ENCODE data around the gene EPN2. TPM values are rescaled to one million over a fixed set of nuclear protein-coding genes. Genes with fewer than 3 reads are reported as not detected.

Gene EPN2
- total RNA-seq, 2 experiments from 2014 or later: 9.0 to 12.0 TPM

GRCh38 chr17:19290066-19290705, 53.0 kb downstream of the EPN2 start:
- DNase-seq: no peak
- Mint-ChIP-seq H3K27ac (no peak overlapping the region), H3K4me1 (ENCODE audit: low read depth) (peaks cover 3% of the 10 kb centered on the region), H3K9me3 (no peaks in the 10 kb centered on the region), H3K4me3 (no peak overlapping the region), H3K36me3 (no peaks in the 10 kb centered on the region), H3K27me3 (peaks cover 8% of the 10 kb centered on the region)
- POLR2A ChIA-PET: no interaction called here
- intact Hi-C loops (cut with micrococcal nuclease): no loop called here
- CTCF ChIA-PET: no interaction called here

GRCh38 chr17:19291646-19292376, 54.6 kb downstream of the EPN2 start:
- ChIA-PET CTCF (no interaction called here), POLR2A (interaction anchor here (0.8 to 1.5 kb wide), 2 partner anchors 9 to 14 kb away, joined by 3 to 5 read pairs; no protein-coding TSS in a partner anchor)
- no peak overlapping the region for H3K4me3 Mint-ChIP-seq
- no peaks in the 10 kb centered on the region for H3K9me3 Mint-ChIP-seq
- no peaks in the 10 kb centered on the region for H3K36me3 Mint-ChIP-seq
- DNase-seq: no peak
- no peaks in the 10 kb centered on the region for H3K4me1 Mint-ChIP-seq (ENCODE audit: low read depth)
- intact Hi-C loops (cut with micrococcal nuclease): no loop called here
- peaks cover 4% of the 10 kb centered on the region for H3K27me3 Mint-ChIP-seq
- no peak overlapping the region for H3K27ac Mint-ChIP-seq

GRCh38 chr17:19292377-19292711, 55.2 kb downstream of the EPN2 start:
- DNase-seq: no peak
- Mint-ChIP-seq H3K27me3 (peaks cover 4% of the 10 kb centered on the region), H3K4me1 (ENCODE audit: low read depth) (no peaks in the 10 kb centered on the region), H3K36me3 (no peaks in the 10 kb centered on the region), H3K9me3 (no peaks in the 10 kb centered on the region), H3K4me3 (no peak overlapping the region), H3K27ac (no peak overlapping the region)
- ChIA-PET CTCF (no interaction called here), POLR2A (interaction anchor here (1.5 kb wide), 1 partner anchor 9 kb away, joined by 5 read pairs; no protein-coding TSS in a partner anchor)
- intact Hi-C loops (cut with micrococcal nuclease): no loop called here

- no peaks in the 10 kb centered on the region for H3K36me3 Mint-ChIP-seq
- H3K27ac Mint-ChIP-seq: no peak overlapping the region
- DNase-seq: no peak
- H3K4me1 Mint-ChIP-seq (ENCODE audit: low read depth): no peaks in the 10 kb centered on the region
- intact Hi-C loops (cut with micrococcal nuclease): no loop called here
- H3K4me3 Mint-ChIP-seq: no peak overlapping the region
- ChIA-PET POLR2A (no interaction called here), CTCF (no interaction called here)
- H3K27me3 Mint-ChIP-seq: peaks cover 1% of the 10 kb centered on the region
- no peaks in the 10 kb centered on the region for H3K9me3 Mint-ChIP-seq
Measured at GRCh38 chr17:19294443-19294842, 57.3 kb downstream of the EPN2 start.

- no peaks in the 10 kb centered on the region for H3K9me3 Mint-ChIP-seq
- ChIA-PET CTCF (interaction anchor here (1.0 kb wide), 1 partner anchor 151 kb away, joined by 3 read pairs; no protein-coding TSS in a partner anchor), POLR2A (no interaction called here)
- H3K36me3 Mint-ChIP-seq: no peaks in the 10 kb centered on the region
- H3K4me1 Mint-ChIP-seq (ENCODE audit: low read depth): no peaks in the 10 kb centered on the region
- H3K4me3 Mint-ChIP-seq: no peak overlapping the region
- no peak for DNase-seq
- H3K27me3 Mint-ChIP-seq: peaks cover 1% of the 10 kb centered on the region
- H3K27ac Mint-ChIP-seq: no peak overlapping the region
- intact Hi-C loops (cut with micrococcal nuclease): no loop called here
Measured at GRCh38 chr17:19295473-19296135, 58.4 kb downstream of the EPN2 start.

GRCh38 chr17:19296786-19297778, 59.9 kb downstream of the EPN2 start:
- intact Hi-C loops (cut with micrococcal nuclease): no loop called here
- H3K36me3 Mint-ChIP-seq: no peaks in the 10 kb centered on the region
- CTCF ChIA-PET: no interaction called here
- no peak for DNase-seq
- no peaks in the 10 kb centered on the region for H3K9me3 Mint-ChIP-seq
- POLR2A ChIA-PET: no interaction called here
- H3K27ac Mint-ChIP-seq: no peak overlapping the region
- no peaks in the 10 kb centered on the region for H3K4me1 Mint-ChIP-seq (ENCODE audit: low read depth)
- no peak overlapping the region for H3K4me3 Mint-ChIP-seq
- H3K27me3 Mint-ChIP-seq: no peaks in the 10 kb centered on the region

- Mint-ChIP-seq H3K36me3 (no peaks in the 10 kb centered on the region), H3K27ac (no peak overlapping the region), H3K4me1 (ENCODE audit: low read depth) (no peaks in the 10 kb centered on the region), H3K9me3 (no peaks in the 10 kb centered on the region), H3K27me3 (no peaks in the 10 kb centered on the region), H3K4me3 (no peak overlapping the region)
- ChIA-PET CTCF (no interaction called here), POLR2A (no interaction called here)
- no peak for DNase-seq
- intact Hi-C loops (cut with micrococcal nuclease): no loop called here
Measured at GRCh38 chr17:19298569-19299213, 61.5 kb downstream of the EPN2 start.

- DNase-seq: no peak
- ChIA-PET CTCF (no interaction called here), POLR2A (no interaction called here)
- Mint-ChIP-seq H3K9me3 (no peaks in the 10 kb centered on the region), H3K27ac (no peak overlapping the region), H3K4me1 (ENCODE audit: low read depth) (peaks cover 4% of the 10 kb centered on the region), H3K27me3 (peaks cover 3% of the 10 kb centered on the region), H3K36me3 (no peaks in the 10 kb centered on the region), H3K4me3 (no peak overlapping the region)
- intact Hi-C loops (cut with micrococcal nuclease): no loop called here
Measured at GRCh38 chr17:19299214-19299747, 62.1 kb downstream of the EPN2 start.

- no peaks in the 10 kb centered on the region for H3K9me3 Mint-ChIP-seq
- ChIA-PET POLR2A (no interaction called here), CTCF (no interaction called here)
- H3K27ac Mint-ChIP-seq: no peak overlapping the region
- H3K36me3 Mint-ChIP-seq: no peaks in the 10 kb centered on the region
- intact Hi-C loops (cut with micrococcal nuclease): no loop called here
- no peak for DNase-seq
- H3K4me1 Mint-ChIP-seq (ENCODE audit: low read depth): peaks cover 4% of the 10 kb centered on the region
- H3K4me3 Mint-ChIP-seq: no peak overlapping the region
- H3K27me3 Mint-ChIP-seq: peaks cover 3% of the 10 kb centered on the region
Measured at GRCh38 chr17:19299866-19300265, 62.7 kb downstream of the EPN2 start.

- ChIA-PET POLR2A (interaction anchor here (1.0 kb wide), 1 partner anchor 9 kb away, joined by 5 read pairs; no protein-coding TSS in a partner anchor), CTCF (no interaction called here)
- Mint-ChIP-seq H3K36me3 (no peaks in the 10 kb centered on the region), H3K27ac (no peak overlapping the region), H3K9me3 (no peaks in the 10 kb centered on the region), H3K27me3 (peaks cover 16% of the 10 kb centered on the region), H3K4me3 (no peak overlapping the region), H3K4me1 (ENCODE audit: low read depth) (peaks cover 18% of the 10 kb centered on the region)
- no peak for DNase-seq
- intact Hi-C loops (cut with micrococcal nuclease): no loop called here
Measured at GRCh38 chr17:19301274-19301951, 64.2 kb downstream of the EPN2 start.

GRCh38 chr17:19301973-19302372, 64.8 kb downstream of the EPN2 start:
- intact Hi-C loops (cut with micrococcal nuclease): no loop called here
- Mint-ChIP-seq H3K27me3 (peaks cover 16% of the 10 kb centered on the region), H3K4me3 (no peak overlapping the region), H3K4me1 (ENCODE audit: low read depth) (peaks cover 24% of the 10 kb centered on the region), H3K36me3 (no peaks in the 10 kb centered on the region), H3K9me3 (no peaks in the 10 kb centered on the region), H3K27ac (no peak overlapping the region)
- DNase-seq: no peak
- ChIA-PET POLR2A (no interaction called here), CTCF (no interaction called here)

Data from activated CD4-positive, alpha-beta memory T cell treated with anti-CD3 and anti-CD28 coated beads for 36 hours (primary cell).